Activated T-cell treated with anti-CD3 and anti-CD28 coated beads for 24 hours (primary cell): ENCODE measurements around the gene ARSG.

ENCODE experiments used
- DNase-seq: peaks from one replicate; pipeline ENCODE4 v3.0.0-alpha.2; 2020; ENCODE audit warnings: low read depth

Gene ARSG

GRCh38 chr17:68453991-68454665, 162.8 kb downstream of the ARSG start:
- DNase-seq, result no peak

- no peak for DNase-seq
These were observed 164.6 kb downstream of the ARSG start for GRCh38 chr17:68455901-68456338.

- DNase-seq, result no peak
These were observed 165.3 kb downstream of the ARSG start for GRCh38 chr17:68456339-68457167.

- no peak for DNase-seq
These were observed 165.9 kb downstream of the ARSG start, which contains the start of gene WIPI1 for GRCh38 chr17:68457168-68457538. Gene WIPI1 (minus strand): TSS chr17:68457496. CDS start chr17:68457421, 75 bp downstream.

- peak; percentile 98 for DNase-seq
These were observed 166.4 kb downstream of the ARSG start for GRCh38 chr17:68457539-68458259.

- no peak for DNase-seq
These were observed 167.2 kb downstream of the ARSG start for GRCh38 chr17:68458260-68459036.

GRCh38 chr17:68459037-68459639, 167.8 kb downstream of the ARSG start:
- DNase-seq, result no peak

GRCh38 chr17:68460146-68460545, 168.9 kb downstream of the ARSG start:
- no peak for DNase-seq

GRCh38 chr17:68460715-68461114, 169.4 kb downstream of the ARSG start:
- no peak for DNase-seq

- no peak for DNase-seq
These were observed 169.8 kb downstream of the ARSG start for GRCh38 chr17:68461122-68461539.

- DNase-seq, result no peak
These were observed 170.3 kb downstream of the ARSG start for GRCh38 chr17:68461589-68461988.

- peak; percentile 61 for DNase-seq
These were observed 171.3 kb downstream of the ARSG start for GRCh38 chr17:68462381-68463210.

GRCh38 chr17:68463211-68464019, 172.1 kb downstream of the ARSG start:
- no peak for DNase-seq

- DNase-seq, result no peak
These were observed 177.0 kb downstream of the ARSG start for GRCh38 chr17:68468334-68468733.

- no peak for DNase-seq
These were observed 177.5 kb downstream of the ARSG start for GRCh38 chr17:68468788-68469187.
